OCI-LY7 (cell line): ENCODE data around the gene FNDC10. TPM values are rescaled to one million over a fixed set of nuclear protein-coding genes. Genes with fewer than 3 reads are reported as not detected.

Experiments used
- BruUV-seq: library from RNA; stranded (reverse); fragments of 400-500 nt; replicated peaks from 2 replicates; lab custom pipeline; 2021; lab: Mats Ljungman, UMichigan
- CTCF ChIA-PET: fragments of 300-600 bp; sonication (Branson Sonifier 250); formaldehyde crosslinking; loops from one replicate; lab custom pipeline; 2022; ENCODE audit warnings: antibody characterized with exemption; ENCODE audit not compliant: unreplicated experiment; lab: Charles Lee
- POLR2A ChIA-PET: fragments of 300-600 bp; sonication (Branson Sonifier 250); formaldehyde crosslinking; loops from one replicate; lab custom pipeline; 2022; ENCODE audit warnings: antibody characterized with exemption; lab: Charles Lee
- DNase-seq: peaks from one replicate; pipeline ENCODE4 v3.0.0-alpha.2; 2015; ENCODE audit warnings: low spot score
- H2AFZ ChIP-seq: fragments of 200-600 bp; sonication (generic), shearing (Covaris generic); 2 replicates; pipeline ENCODE4 v1.6.1; 2014; ENCODE audit warnings: mild to moderate bottlenecking, antibody characterized with exemption, low read length, moderate library complexity
- H3K27ac ChIP-seq: fragments of 200-600 bp; sonication (generic); 2 replicates; pipeline ENCODE4 v1.5.1; 2014; ENCODE audit warnings: mixed run types, low read depth, mild to moderate bottlenecking, moderate library complexity, low read length, inconsistent platforms; ENCODE audit not compliant: poor library complexity, severe bottlenecking
- H3K36me3 ChIP-seq: fragments of 200-600 bp; sonication (generic); 2 replicates; pipeline ENCODE4 v1.6.1; 2014; ENCODE audit warnings: mild to moderate bottlenecking, antibody characterized with exemption, low read length, moderate library complexity, mixed read lengths; ENCODE audit not compliant: insufficient read depth
- H3K4me1 ChIP-seq: fragments of 200-600 bp; sonication (generic); 2 replicates; pipeline ENCODE4 v1.5.1; 2014; ENCODE audit warnings: mild to moderate bottlenecking, low read length; ENCODE audit not compliant: insufficient read depth, poor library complexity, severe bottlenecking
- H3K4me2 ChIP-seq: fragments of 200-600 bp; sonication (generic); 2 replicates; pipeline ENCODE4 v1.6.1; 2014; ENCODE audit warnings: mild to moderate bottlenecking, low read length
- H3K4me3 ChIP-seq: fragments of 200-600 bp; sonication (generic); 2 replicates; pipeline ENCODE4 v1.5.1; 2014; ENCODE audit warnings: mild to moderate bottlenecking, low read depth, low read length; ENCODE audit not compliant: poor library complexity, severe bottlenecking
- H3K79me2 ChIP-seq: fragments of 200-600 bp; sonication (generic); 2 replicates; pipeline ENCODE4 v1.6.1; 2016; ENCODE audit warnings: low read depth, mild to moderate bottlenecking, low read length, moderate library complexity, mixed read lengths; ENCODE audit not compliant: insufficient read depth
- H3K9me2 ChIP-seq: fragments of 200-600 bp; sonication (generic); 2 replicates; pipeline ENCODE4 v1.6.1; 2016; ENCODE audit warnings: mild to moderate bottlenecking, low read length, mixed read lengths; ENCODE audit not compliant: insufficient read depth
- H3K9me3 ChIP-seq: fragments of 200-600 bp; sonication (generic); 2 replicates; pipeline ENCODE4 v1.6.1; 2014; ENCODE audit warnings: mild to moderate bottlenecking, mixed run types, low read length, mixed read lengths
- H4K20me1 ChIP-seq: fragments of 200-600 bp; sonication (generic); 2 replicates; pipeline ENCODE4 v1.6.1; 2014; ENCODE audit warnings: mild to moderate bottlenecking, antibody characterized with exemption, low read length, moderate library complexity, mixed read lengths; ENCODE audit not compliant: insufficient read depth
- CTCF ChIP-seq: fragments of 200-600 bp; sonication (generic); conservative IDR thresholded peaks from 2 replicates; pipeline ENCODE4 v1.5.1; 2014; ENCODE audit warnings: mild to moderate bottlenecking, antibody characterized with exemption, low read length, moderate library complexity, mixed read lengths
- EZH2phosphoT487 ChIP-seq: fragments of 200-600 bp; sonication (generic); IDR thresholded peaks from 2 replicates; pipeline ENCODE4 v1.6.1; 2018; ENCODE audit warnings: low read depth, borderline replicate concordance, mild to moderate bottlenecking, mixed run types, antibody characterized with exemption, low read length, moderate library complexity, mixed read lengths
- intact Hi-C: fragments of 100-400 bp; cut with micrococcal nuclease; formaldehyde crosslinking; loops from one replicate; pipeline ENCODE4 v1.10.0; 2022; ENCODE audit not compliant: unreplicated experiment
- total RNA-seq, 2 experiments: library from RNA; depleted of rRNA in 1 of 2; stranded (reverse); fragments of >200 nt in 1 of 2; shearing (Covaris generic) in 1 of 2; gene quantifications; 2 replicates each; pipeline ENCODE4 v1.2.3, GENCODE V29; 2014 to 2022

Gene FNDC10
- total RNA-seq, 2 experiments from 2014 or later: 1.3 to 2.7 TPM

DNA sequence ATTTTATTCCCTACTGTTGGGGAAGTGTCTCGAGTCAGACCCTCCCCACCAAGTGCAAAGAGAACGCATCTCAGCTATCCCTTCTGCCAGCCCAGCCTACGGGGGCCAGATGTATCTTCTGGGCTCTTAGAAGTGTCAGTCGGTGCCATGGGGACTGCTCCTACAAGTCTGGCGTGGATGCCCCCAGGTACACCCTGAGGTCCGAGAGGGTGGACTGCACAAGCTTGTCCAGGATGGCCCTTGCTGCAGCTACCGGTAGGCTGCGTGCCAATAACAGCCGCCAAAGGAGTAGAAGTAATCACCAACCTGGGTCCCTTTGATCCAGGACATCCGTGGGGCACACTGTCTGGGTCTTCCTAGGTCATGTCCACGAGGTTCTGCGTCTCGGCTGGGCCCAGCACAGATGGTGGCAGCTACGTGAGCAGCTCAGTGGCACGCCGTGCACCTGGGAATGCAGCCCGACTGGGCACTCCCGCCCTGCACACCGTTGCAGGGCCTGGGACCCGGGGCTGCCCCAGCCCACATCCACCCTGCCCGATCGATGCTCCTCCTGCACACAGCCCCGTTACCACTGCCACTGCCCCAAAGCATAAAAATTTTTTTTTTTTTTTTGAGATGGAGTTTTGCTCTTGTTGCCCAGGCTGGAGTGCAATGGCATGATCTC, 16.5 kb downstream of the FNDC10 start:
- no peak overlapping the region for H3K4me2 ChIP-seq
- POLR2A ChIA-PET: no interaction called here
- H3K9me3 ChIP-seq: no peaks in the 10 kb centered on the region
- no peaks in the 10 kb centered on the region for H4K20me1 ChIP-seq
- TF ChIP-seq CTCF (no peak), EZH2phosphoT487 (no peak)
- H3K9me2 ChIP-seq: no peaks in the 10 kb centered on the region
- H3K27ac ChIP-seq: no peak overlapping the region
- no peak for DNase-seq
- H3K79me2 ChIP-seq: no peaks in the 10 kb centered on the region
- intact Hi-C loops: no loop called here
- H3K4me1 ChIP-seq: no peaks in the 10 kb centered on the region
- H3K36me3 ChIP-seq: no peaks in the 10 kb centered on the region
- CTCF ChIA-PET: no interaction called here
- H2AFZ ChIP-seq: no peak overlapping the region
- no peak overlapping the region for H3K4me3 ChIP-seq
- no TSS peak for BruUV-seq

DNA sequence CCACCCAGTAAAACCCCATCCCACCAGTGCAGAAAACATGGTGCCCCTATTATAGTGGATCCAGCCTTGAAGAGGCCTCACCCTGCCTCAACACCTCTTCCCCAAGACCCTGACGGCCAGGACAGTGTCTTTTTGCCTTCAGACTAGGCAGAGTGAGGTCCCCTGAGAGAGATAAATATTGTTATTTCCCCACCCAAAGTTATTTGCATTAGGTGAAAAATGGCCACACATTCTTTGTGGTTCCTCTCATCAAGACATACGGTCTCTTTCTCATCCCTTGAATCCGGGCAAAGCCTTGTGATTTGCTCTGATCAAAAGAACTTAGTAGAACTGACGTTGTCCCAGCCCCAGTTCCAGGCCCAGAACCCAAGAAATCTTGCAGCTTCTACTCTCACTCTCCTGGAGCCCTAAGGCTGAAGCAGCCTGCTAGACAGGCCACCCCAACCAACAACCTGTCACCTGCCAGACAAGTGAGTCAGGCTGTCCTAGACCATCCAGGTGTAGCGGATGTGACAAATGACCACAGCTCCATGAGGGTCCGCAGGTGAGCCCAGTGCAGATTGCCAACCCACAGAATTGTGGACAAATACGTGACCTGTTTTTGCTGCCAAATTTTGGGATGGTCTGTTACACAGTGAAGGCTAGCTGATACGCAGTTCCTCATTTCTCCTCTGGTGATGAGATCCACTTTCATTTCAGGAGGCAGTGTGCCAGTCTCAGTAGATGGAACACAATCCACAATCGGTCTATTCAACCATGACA, 17.2 kb downstream of the FNDC10 start:
- Histone ChIP-seq H3K4me3 (no peak overlapping the region), H3K9me3 (no peaks in the 10 kb centered on the region), H3K9me2 (no peaks in the 10 kb centered on the region), H3K79me2 (no peaks in the 10 kb centered on the region), H3K27ac (no peak overlapping the region), H2AFZ (no peak overlapping the region), H3K36me3 (no peaks in the 10 kb centered on the region), H3K4me1 (no peaks in the 10 kb centered on the region), H3K4me2 (no peak overlapping the region), H4K20me1 (no peaks in the 10 kb centered on the region)
- ChIA-PET POLR2A (no interaction called here), CTCF (no interaction called here)
- no peak for TF ChIP-seq CTCF
- no peak for TF ChIP-seq EZH2phosphoT487
- intact Hi-C loops: no loop called here
- no TSS peak for BruUV-seq
- no peak for DNase-seq
